GM18951 (cell line): ENCODE data around the gene PPME1.

Experiments used
- POLR2A ChIP-seq: IDR thresholded peaks from 4 replicates; pipeline ENCODE4 v1.6.1; 2011; ENCODE audit warnings: mild to moderate bottlenecking; ENCODE audit not compliant: insufficient read length, insufficient read depth; ENCODE audit errors: extremely low read depth
- in situ Hi-C: fragments of 300-500 bp; cut with MboI; formaldehyde crosslinking; loops from one replicate; pipeline ENCODE4 v1.12.0; 2022; ENCODE audit warnings: low sequenced_read_pairs, mixed read lengths, inconsistent platforms; ENCODE audit not compliant: unreplicated experiment

Gene PPME1

DNA sequence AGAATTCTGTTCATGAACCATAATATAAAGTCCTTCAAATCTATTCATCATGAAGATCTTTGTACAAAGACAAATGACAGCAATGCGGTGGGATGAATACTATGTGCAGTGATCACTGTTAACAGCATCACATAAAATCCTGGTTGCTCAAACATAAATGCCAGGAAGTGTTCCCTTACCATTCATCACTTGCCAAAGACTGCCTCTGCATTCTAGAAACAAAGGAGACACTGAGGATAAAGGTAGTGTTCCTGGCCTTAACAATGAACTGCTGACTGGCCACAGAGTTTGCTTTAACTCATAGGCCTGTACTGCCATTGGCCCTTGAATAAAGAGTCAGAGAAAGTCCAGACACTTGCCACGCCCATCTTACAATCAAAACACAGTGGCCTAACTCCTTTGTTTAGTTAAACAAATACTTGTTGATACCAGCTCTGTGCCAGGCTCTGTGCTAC is 29.8 kb upstream of the PPME1 start:
- no peak for TF ChIP-seq POLR2A
- in situ Hi-C loops: no loop called here

DNA sequence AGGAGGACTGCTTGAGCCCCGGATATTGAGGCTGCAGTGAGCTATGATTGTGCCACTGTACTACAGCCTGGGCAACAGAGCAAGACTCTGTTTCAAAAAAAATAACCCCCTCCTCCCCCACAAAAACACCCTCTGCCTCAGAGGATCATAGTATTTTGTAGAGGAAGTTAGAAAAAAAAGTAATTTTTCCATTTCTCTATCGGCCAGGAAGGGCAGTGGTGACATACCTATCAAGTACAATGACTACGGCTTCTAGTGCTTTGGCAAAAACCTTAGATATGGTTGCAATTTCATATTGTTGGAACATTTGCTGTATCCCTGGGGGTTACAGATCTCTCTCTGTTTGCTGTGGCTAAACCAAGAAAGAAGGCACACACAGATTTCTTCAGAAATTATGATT is 29.2 kb upstream of the PPME1 start:
- in situ Hi-C loops: no loop called here
- no peak for TF ChIP-seq POLR2A

DNA sequence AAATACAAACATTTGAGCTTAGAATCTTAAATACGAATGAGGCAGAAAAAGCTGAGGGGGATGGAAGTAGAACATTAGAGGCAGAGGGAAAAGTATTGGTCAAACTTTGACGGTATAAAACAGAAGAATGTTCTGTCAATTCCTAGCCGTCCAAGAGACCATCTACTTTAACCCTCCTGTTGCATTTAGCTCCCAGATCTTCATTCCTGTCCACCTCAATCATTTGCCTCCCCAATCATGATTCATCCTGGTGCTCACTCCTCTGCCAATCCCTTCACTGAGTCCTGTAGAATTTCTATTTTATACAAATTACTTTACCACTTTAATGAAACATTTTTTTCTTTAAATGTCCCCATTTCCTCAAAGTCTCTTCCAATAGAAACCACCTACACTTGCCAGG is 28.5 kb upstream of the PPME1 start:
- TF ChIP-seq POLR2A: no peak
- in situ Hi-C loops: no loop called here

GRCh38 chr11:74144592-74144991 is 26.5 kb upstream of the PPME1 start:
- in situ Hi-C loops: no loop called here
- no peak for TF ChIP-seq POLR2A

- in situ Hi-C loops: no loop called here
- TF ChIP-seq POLR2A: no peak
These were observed 23.7 kb upstream of the PPME1 start for GRCh38 chr11:74147199-74147929.

DNA sequence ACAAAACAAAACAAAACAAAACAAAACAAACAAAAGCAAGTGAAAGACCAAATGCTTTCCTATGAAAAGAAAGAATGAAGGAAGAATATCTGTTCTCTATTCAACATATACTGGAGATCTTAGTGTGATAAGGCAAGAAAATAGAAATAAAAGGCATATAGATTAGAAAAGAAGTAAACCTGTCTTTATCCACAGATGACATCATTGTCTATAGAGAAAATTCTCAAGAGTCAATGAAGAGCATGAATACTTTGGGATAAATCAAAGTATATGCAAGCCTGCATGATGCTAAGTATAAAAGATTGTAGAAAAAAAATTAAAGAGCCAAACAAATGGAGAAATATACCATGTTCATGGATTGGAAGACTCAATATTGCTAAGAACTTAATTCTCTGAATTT is 17.9 kb upstream of the PPME1 start:
- in situ Hi-C loops: no loop called here
- TF ChIP-seq POLR2A: no peak

DNA sequence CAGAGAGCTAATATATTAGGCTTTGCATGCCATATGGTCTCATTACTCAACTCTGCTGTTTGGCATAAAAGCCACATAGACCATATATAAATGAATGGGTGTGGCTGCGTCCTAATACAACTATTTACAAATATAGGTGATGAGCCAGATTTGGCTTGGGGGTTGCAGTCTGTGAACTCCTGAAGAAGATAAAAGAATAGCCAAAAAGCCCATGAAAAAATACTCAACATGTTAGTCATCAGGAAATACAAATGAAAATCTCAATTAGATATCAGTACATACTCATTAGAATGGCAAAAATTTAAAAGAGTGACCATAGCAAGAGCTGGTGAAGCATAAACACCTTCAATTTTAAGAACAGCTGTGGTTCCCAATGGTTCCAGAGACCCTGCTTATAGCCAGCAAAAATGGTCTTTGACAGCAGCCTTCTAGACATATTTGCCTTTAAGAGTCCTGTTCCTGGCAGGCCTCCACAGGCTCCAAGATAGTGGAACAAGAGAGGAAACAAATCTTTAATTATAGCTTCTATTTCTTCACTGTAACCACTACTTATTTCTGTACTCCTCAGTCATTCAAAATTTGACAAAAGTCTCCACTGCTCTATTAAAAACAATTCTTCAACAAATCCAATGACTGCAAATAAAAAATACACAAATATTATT is 16.3 kb upstream of the PPME1 start:
- in situ Hi-C loops: no loop called here
- TF ChIP-seq POLR2A: no peak

DNA sequence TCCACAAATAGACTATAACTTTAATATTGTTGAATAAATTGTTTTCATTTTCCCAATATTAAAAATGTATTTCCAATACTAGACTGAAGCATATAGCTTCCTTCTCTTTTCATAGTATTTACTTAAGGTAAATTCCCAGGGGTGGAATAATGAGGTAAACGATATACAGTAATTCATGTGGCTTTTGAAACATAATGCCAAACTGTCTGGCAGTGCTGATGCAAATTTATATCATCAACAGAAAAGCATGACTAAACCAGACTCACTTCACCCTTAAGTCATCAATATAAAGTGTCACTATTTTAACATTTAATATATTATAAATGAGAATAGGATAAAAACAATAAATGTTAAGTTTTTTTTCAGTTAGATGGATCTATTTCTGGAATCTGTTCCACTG is 13.9 kb upstream of the PPME1 start:
- TF ChIP-seq POLR2A: no peak
- in situ Hi-C loops: no loop called here

DNA sequence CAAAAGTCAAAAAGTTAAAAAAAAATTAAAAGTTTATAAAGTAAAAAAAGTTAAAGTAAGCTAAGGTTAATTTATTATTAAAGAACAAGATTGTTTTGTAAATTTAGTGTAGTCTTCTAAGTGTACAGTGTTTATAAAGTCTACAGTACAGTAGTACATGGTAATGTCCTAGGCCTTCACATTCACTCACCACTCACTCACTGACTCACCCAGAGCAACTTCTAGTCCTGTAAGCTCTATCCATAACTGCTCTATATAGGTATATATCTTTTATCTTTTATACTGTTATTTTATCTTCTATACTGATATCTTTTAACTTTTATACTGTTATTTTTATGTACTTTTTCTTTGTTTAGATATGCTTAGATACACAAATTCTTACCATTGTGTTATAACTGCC is 11.4 kb upstream of the PPME1 start:
- TF ChIP-seq POLR2A: no peak
- in situ Hi-C loops: no loop called here

DNA sequence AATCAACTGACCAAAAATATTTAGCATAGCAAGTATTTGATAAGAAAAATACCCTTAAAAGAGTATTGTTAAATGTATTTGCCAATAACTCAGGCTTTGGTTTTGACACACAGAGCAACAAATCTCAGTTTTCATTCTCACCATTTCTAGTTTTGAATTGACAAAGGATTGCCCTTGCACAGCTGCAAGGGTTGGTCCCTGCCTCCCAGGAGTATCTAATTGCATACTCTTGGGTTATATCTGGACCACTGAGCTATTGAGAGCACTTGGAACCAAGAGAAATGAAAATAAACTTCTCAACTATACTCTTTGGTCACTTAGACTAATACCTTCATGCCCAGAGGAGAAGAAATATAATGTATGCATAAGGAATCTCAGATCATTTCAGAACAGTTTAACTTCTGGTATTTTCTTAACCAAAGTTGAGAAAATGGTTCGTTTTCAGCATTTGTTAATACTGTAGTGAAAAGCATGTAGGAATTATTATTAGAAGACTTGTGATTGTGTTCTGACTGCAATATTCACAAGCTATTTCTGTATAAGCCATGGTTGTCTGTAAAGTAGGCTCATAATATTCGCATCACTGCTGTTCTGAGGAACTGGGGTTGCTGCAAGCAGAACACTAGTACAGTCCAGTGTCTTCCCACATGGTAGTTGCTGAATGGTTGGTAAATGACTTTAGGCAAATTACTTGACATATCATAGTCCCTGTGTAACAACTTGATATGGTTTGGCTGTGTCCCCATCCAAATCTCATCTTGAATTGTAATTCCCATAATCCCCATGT is 8.2 kb upstream of the PPME1 start:
- in situ Hi-C loops: no loop called here
- TF ChIP-seq POLR2A: no peak

- in situ Hi-C loops: no loop called here
- TF ChIP-seq POLR2A: no peak
These were observed 2.3 kb upstream of the PPME1 start for GRCh38 chr11:74168838-74169237.

DNA sequence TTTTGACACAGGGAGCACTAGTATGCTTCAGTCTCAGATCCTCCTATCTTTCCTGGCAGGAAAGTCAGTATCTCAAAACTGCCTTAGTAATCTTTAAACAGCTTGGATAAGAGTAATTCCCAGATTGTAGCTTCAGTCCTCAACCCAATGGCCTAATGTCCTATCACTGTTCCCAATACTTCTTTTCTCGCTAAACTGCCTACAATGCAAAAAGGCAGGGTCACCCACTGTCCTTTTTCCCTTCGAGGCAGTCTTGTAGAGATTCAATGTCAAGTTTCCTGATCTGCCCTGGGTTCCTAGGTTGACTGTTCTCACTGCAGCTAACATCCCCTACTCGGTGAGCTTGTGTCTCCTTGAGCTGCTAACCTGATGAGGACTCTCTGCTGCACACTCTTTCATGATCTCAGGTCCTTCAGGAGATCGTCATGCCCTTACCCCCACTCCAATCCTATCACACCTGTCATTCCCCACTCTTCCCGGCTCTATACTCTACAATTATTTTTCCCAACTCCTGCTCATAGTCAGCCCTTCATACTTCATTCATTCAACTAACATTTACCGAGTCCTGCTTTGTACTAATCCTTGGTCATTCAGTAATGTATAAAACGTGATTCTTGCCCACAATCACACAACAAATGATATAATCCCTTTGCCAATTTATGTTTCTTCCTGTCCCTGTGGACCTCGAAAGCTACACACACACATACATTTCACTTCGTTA is 1.2 kb upstream of the PPME1 start:
- TF ChIP-seq POLR2A: no peak
- in situ Hi-C loops: no loop called here

DNA sequence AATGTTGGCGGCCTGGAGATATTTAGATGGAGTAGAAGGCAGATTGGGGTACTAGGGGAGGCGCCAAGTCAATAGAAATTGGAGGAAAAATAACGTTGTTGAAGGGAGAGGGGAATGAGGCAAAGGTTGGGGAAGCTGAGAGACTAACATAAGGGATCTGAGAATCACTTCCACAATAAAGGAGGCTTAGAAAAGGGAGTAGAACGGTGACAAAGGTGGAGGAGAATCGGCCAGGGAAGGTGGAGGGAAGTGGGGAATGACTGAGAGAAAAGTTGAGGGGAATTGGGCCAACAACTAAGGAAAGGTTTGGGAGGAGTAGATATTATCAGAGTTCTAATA is 510 bp downstream of the PPME1 start:
- in situ Hi-C loops: no loop called here

More for the DNA sequence above, 510 bp downstream of the PPME1 start:
- TF ChIP-seq POLR2A: no peak
